DND-41 (cell line): Measurements from ENCODE around the gene FBN1.

ENCODE experiments used
- EZH2 ChIP-seq: IDR thresholded peaks from 3 replicates; pipeline ENCODE4 v1.6.1; 2012; ENCODE audit warnings: borderline replicate concordance, low read depth, mild to moderate bottlenecking, moderate library complexity, low read length, inconsistent platforms; ENCODE audit not compliant: severe bottlenecking
- TF ChIP-seq, protein P1 (sequence below): IDR thresholded peaks from 2 replicates; pipeline ENCODE4 v1.5.1; 2012; ENCODE audit warnings: borderline replicate concordance, low read length, moderate library complexity, mild to moderate bottlenecking; ENCODE audit not compliant: poor library complexity, severe bottlenecking; ENCODE audit errors: extremely low read depth

GRCh38 chr15:48514103-48514816, 131.2 kb downstream of the FBN1 start:
- TF ChIP-seq, protein P1, sequence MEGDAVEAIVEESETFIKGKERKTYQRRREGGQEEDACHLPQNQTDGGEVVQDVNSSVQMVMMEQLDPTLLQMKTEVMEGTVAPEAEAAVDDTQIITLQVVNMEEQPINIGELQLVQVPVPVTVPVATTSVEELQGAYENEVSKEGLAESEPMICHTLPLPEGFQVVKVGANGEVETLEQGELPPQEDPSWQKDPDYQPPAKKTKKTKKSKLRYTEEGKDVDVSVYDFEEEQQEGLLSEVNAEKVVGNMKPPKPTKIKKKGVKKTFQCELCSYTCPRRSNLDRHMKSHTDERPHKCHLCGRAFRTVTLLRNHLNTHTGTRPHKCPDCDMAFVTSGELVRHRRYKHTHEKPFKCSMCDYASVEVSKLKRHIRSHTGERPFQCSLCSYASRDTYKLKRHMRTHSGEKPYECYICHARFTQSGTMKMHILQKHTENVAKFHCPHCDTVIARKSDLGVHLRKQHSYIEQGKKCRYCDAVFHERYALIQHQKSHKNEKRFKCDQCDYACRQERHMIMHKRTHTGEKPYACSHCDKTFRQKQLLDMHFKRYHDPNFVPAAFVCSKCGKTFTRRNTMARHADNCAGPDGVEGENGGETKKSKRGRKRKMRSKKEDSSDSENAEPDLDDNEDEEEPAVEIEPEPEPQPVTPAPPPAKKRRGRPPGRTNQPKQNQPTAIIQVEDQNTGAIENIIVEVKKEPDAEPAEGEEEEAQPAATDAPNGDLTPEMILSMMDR: no peak
- no peak for TF ChIP-seq EZH2
